ENCODE data around the gene NELFCD. TPM values are rescaled to one million over a fixed set of nuclear protein-coding genes. Genes with fewer than 3 reads are reported as not detected.

The NELFCD gene
- total RNA-seq, 1 experiment from 2014 or later = 179 TPM

DNA sequence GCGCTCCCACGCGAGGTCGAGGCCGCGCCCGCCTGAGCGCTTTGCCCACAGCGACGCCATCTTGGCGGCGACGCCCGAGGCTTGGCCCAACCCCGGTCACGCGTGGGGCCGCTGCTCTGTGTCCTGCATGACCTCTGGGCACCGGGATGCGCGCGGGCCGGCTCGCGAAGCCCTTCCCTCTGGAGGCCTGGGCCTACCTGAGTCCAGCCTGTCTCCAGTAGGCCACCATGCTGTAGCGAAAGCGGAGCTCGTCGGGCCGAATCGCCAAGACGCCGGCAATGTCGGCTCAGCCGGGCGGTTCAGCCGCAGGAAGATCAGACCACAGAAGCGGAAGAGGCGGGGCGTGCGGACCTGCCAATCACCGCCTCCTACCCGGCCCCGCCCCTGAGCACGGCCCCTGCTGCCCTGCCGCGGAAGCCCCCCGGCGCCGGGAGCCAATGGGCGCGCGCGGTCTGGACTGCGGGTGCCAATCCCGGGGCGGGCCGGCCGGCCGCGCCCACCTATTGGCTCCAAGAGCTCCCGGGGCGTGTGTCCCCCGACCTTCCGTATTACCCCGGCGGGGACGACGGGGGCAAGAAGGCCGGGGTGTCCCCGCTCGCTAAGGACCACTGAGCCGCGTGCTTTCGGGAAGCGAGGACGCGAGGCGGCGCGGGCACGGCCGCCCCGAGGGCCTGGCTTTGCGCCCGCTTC, 51.1 kb downstream of the NELFCD start, which contains the start of gene ATP5F1E:
Gene ATP5F1E, minus strand, starts transcription at position 313 of the 690 bp plus-strand sequence. Its CDS starts 84 bp downstream, at position 229.
- Mint-ChIP-seq H3K4me1 (ENCODE audit: low read depth, unreplicated experiment) (peaks cover 50% of the 10 kb centered on the region), H3K36me3 (ENCODE audit: insufficient read depth, unreplicated experiment) (peaks cover 91% of the 10 kb centered on the region), H3K27ac (ENCODE audit: unreplicated experiment) (peak within 1 kb of the TSS; percentile 91), H3K9me3 (ENCODE audit: low read depth, unreplicated experiment) (no peaks in the 10 kb centered on the region), H3K4me3 (ENCODE audit: low read depth, unreplicated experiment) (peak within 1 kb of the TSS; percentile 95), H3K27me3 (ENCODE audit: unreplicated experiment) (no peaks in the 10 kb centered on the region)
- CTCF ChIA-PET = interaction anchor here (0.6 to 2.5 kb wide), 8 partner anchors 10 to 168 kb away, joined by 3 to 11 read pairs (median 3); no protein-coding TSS in a partner anchor
- peak; percentile 100 for DNase-seq
- no TSS peak for BruUV-seq (replicated peaks)
- intact Hi-C loops (cut with micrococcal nuclease; ENCODE audit: unreplicated experiment) = loop anchor here (5.0 kb wide), 2 partner anchors 50 to 160 kb away; partner anchors contain the start of gene NELFCD
- TF ChIP-seq, protein P1, sequence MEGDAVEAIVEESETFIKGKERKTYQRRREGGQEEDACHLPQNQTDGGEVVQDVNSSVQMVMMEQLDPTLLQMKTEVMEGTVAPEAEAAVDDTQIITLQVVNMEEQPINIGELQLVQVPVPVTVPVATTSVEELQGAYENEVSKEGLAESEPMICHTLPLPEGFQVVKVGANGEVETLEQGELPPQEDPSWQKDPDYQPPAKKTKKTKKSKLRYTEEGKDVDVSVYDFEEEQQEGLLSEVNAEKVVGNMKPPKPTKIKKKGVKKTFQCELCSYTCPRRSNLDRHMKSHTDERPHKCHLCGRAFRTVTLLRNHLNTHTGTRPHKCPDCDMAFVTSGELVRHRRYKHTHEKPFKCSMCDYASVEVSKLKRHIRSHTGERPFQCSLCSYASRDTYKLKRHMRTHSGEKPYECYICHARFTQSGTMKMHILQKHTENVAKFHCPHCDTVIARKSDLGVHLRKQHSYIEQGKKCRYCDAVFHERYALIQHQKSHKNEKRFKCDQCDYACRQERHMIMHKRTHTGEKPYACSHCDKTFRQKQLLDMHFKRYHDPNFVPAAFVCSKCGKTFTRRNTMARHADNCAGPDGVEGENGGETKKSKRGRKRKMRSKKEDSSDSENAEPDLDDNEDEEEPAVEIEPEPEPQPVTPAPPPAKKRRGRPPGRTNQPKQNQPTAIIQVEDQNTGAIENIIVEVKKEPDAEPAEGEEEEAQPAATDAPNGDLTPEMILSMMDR (IDR thresholded peaks at IDR 0.05; ENCODE audit: unreplicated experiment) = no peak

DNA sequence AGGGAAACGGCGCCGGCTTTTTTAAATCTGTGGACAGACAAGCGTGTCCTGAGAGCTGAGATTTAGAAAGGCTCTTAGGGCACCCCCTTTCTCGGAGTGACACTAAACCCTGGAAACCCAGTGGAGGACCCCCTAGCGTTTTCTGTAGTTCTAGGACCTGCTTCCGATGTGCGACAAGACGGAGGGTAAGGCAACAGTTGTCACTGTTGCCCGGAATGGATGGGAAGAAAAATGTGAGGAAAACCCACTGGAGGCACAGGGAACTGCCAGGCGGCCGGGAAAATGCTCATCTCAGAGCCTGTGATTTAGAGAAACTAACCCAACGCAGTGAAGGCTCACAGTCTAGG, 51.6 kb downstream of the NELFCD start:
- TF ChIP-seq, protein P1 (IDR thresholded peaks at IDR 0.05; ENCODE audit: unreplicated experiment) = peak; percentile 38
- no peak for DNase-seq
- Mint-ChIP-seq H3K27ac (ENCODE audit: unreplicated experiment) (peak overlapping the region; percentile 91), H3K9me3 (ENCODE audit: low read depth, unreplicated experiment) (no peaks in the 10 kb centered on the region), H3K36me3 (ENCODE audit: insufficient read depth, unreplicated experiment) (peaks cover 91% of the 10 kb centered on the region), H3K4me1 (ENCODE audit: low read depth, unreplicated experiment) (peaks cover 45% of the 10 kb centered on the region), H3K27me3 (ENCODE audit: unreplicated experiment) (no peaks in the 10 kb centered on the region), H3K4me3 (ENCODE audit: low read depth, unreplicated experiment) (peak overlapping the region; percentile 95)
- CTCF ChIA-PET = interaction anchor here (0.6 to 2.5 kb wide), 6 partner anchors 9 to 168 kb away, joined by 3 to 11 read pairs (median 3); no protein-coding TSS in a partner anchor
- intact Hi-C loops (cut with micrococcal nuclease; ENCODE audit: unreplicated experiment) = loop anchor here (5.0 kb wide), 2 partner anchors 50 to 160 kb away; partner anchors contain the start of gene NELFCD
- TSS peak; percentile 99 for BruUV-seq (replicated peaks)

DNA sequence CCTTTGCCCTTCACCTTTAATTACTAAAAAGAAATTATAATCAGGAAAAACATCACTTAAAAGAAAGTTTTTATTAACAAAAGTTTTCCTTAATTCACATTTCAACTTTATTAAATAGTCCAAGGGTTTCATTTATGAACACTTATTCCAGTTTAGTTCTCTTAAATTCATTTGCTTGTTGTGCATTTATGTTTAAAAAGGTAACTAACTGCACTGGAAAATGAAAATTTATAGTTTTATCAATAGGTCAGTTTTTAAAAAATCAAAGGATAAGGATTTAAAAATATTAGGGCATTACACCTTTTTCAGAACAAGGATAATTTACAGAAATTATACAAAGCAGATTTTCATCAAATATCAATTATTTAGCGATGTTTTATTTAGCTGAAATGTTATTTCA, 52.0 kb downstream of the NELFCD start:
- Mint-ChIP-seq H3K27me3 (ENCODE audit: unreplicated experiment) (no peaks in the 10 kb centered on the region), H3K4me3 (ENCODE audit: low read depth, unreplicated experiment) (peak overlapping the region; percentile 95), H3K9me3 (ENCODE audit: low read depth, unreplicated experiment) (no peaks in the 10 kb centered on the region), H3K36me3 (ENCODE audit: insufficient read depth, unreplicated experiment) (peaks cover 91% of the 10 kb centered on the region), H3K27ac (ENCODE audit: unreplicated experiment) (peak overlapping the region; percentile 91), H3K4me1 (ENCODE audit: low read depth, unreplicated experiment) (peaks cover 41% of the 10 kb centered on the region)
- DNase-seq = no peak
- CTCF ChIA-PET = interaction anchor here (2.5 kb wide), 1 partner anchor 163 kb away, joined by 11 read pairs; no protein-coding TSS in a partner anchor
- intact Hi-C loops (cut with micrococcal nuclease; ENCODE audit: unreplicated experiment) = loop anchor here (5.0 kb wide), 2 partner anchors 51 to 161 kb away; partner anchors contain the start of gene NELFCD
- no TSS peak for BruUV-seq (replicated peaks)
- TF ChIP-seq, protein P1 (IDR thresholded peaks at IDR 0.05; ENCODE audit: unreplicated experiment) = no peak

DNA sequence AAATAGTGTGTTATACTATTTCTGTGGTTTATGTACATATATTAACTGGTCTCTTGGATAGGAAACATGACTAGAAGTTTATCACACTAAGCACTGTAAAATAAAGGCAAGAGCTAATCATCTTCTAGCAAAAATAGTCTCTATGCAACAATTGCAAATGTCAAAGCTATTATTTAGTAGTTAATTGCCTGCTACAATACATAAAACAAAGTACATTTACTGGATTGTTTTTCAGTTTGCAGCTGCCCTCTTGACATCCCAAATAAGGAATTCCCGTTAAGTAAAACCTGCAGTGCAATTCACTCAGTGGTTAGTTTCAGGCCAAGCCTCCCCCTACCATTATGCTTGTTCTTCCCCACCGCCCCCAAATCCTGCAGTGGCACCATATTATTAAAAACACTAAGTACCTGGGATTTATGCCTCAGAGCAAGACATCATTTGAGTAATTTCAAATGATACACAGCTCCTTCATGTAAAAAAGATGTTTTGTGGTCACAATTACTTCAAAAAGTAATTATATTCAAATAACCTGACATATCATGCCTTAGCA, 52.6 kb downstream of the NELFCD start:
- Mint-ChIP-seq H3K27me3 (ENCODE audit: unreplicated experiment) (no peaks in the 10 kb centered on the region), H3K27ac (ENCODE audit: unreplicated experiment) (no peak overlapping the region), H3K4me1 (ENCODE audit: low read depth, unreplicated experiment) (peaks cover 41% of the 10 kb centered on the region), H3K9me3 (ENCODE audit: low read depth, unreplicated experiment) (no peaks in the 10 kb centered on the region), H3K4me3 (ENCODE audit: low read depth, unreplicated experiment) (no peak overlapping the region), H3K36me3 (ENCODE audit: insufficient read depth, unreplicated experiment) (peaks cover 90% of the 10 kb centered on the region)
- DNase-seq = no peak
- TF ChIP-seq, protein P1 (IDR thresholded peaks at IDR 0.05; ENCODE audit: unreplicated experiment) = no peak
- CTCF ChIA-PET = no interaction called here
- no TSS peak for BruUV-seq (replicated peaks)
- intact Hi-C loops (cut with micrococcal nuclease; ENCODE audit: unreplicated experiment) = loop anchor here (5.0 kb wide), 2 partner anchors 51 to 161 kb away; partner anchors contain the start of gene NELFCD

All from Calu3 (cell line).